Peyer's patch (tissue), 4 donors: ENCODE data around the gene SP9.

Experiments used
- POLR2A ChIP-seq, 2 donors: fragments of 450-650 bp; IDR thresholded peaks; one replicate each; pipeline ENCODE4 v1.5.1; 2017; ENCODE audit warnings: antibody characterized with exemption in 2 of 2, mild to moderate bottlenecking in 2 of 2, moderate library complexity in 2 of 2
- TF ChIP-seq, protein P1 (sequence below), 6 experiments: fragments of 450-650 bp in 4 of 6; fragments of 200-600 bp in 2 of 6; sonication (generic) in 1 of 6; IDR thresholded peaks; one replicate each; pipeline ENCODE4 v1.5.1; 2017 to 2019; ENCODE audit warnings: antibody characterized with exemption in 6 of 6, mild to moderate bottlenecking in 3 of 6, moderate library complexity in 1 of 6

DNA sequence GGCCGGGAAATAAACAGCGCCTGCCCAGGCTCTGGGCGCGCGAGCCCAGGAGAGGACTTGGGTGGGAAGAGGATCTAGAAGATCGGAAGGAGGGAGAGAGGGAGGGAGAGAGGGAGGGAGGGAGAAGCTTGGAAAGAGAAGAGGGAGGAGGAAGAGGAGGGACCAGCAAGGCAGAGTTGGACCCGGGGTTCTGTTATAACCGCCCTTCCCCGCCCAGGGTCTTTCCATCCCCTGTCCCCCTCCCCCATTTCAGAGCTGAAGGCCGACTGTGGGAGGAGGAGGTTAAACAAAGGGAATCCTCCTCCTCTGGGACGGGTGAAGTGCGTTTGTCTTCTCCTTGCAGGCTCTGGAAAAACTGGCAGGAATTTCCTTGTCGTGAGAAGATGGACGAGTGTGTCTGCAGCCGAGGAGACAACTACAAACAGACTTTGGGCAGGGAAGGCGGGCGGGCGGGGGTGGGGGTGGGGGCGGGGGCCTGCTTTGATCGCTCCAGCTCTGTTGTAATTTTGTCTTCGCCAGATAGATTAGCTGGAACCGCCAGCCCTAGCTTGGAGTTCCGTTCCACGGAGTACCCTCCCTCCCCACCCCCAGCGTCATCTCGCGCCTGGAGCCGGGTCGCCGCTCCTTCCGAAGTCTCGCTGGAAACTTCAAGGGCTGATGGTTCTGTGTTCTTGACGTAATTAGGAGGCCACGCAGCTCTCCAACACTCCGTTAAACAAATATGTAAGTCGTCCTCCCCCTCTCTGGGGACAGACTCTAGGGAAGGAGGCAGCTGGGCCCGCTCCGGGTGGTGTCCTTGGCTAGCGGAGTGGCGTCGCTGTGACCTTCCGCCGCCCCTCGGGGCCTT lies 6.4 kb upstream of the SP9 start:
- TF ChIP-seq POLR2A (IDR thresholded peaks at IDR 0.05), result no peak
- TF ChIP-seq, protein P1, sequence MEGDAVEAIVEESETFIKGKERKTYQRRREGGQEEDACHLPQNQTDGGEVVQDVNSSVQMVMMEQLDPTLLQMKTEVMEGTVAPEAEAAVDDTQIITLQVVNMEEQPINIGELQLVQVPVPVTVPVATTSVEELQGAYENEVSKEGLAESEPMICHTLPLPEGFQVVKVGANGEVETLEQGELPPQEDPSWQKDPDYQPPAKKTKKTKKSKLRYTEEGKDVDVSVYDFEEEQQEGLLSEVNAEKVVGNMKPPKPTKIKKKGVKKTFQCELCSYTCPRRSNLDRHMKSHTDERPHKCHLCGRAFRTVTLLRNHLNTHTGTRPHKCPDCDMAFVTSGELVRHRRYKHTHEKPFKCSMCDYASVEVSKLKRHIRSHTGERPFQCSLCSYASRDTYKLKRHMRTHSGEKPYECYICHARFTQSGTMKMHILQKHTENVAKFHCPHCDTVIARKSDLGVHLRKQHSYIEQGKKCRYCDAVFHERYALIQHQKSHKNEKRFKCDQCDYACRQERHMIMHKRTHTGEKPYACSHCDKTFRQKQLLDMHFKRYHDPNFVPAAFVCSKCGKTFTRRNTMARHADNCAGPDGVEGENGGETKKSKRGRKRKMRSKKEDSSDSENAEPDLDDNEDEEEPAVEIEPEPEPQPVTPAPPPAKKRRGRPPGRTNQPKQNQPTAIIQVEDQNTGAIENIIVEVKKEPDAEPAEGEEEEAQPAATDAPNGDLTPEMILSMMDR (IDR thresholded peaks at IDR 0.05), result no peak
